Type B pancreatic cell (in vitro differentiated cells): ENCODE results near the gene MBD3. TPM values are rescaled to one million over a fixed set of nuclear protein-coding genes. Genes with fewer than 3 reads are reported as not detected.

Experiments
- DNase-seq: peaks from one replicate; pipeline ENCODE4 v3.0.0; 2021; ENCODE audit warnings: mixed read lengths; ENCODE audit not compliant: unreplicated experiment; ENCODE audit errors: extremely low spot score
- H3K27ac Mint-ChIP-seq: 2 replicates; pipeline ENCODE4 v1.8.0; 2021; ENCODE audit warnings: mild to moderate bottlenecking, mixed read lengths
- H3K27me3 Mint-ChIP-seq: 2 replicates; pipeline ENCODE4 v1.8.0; 2021; ENCODE audit warnings: mixed read lengths
- H3K36me3 Mint-ChIP-seq: 2 replicates; pipeline ENCODE4 v1.8.0; 2021; ENCODE audit warnings: mixed read lengths
- H3K4me1 Mint-ChIP-seq: one replicate; pipeline ENCODE4 v1.8.0; 2021; ENCODE audit warnings: mixed read lengths; ENCODE audit not compliant: unreplicated experiment
- H3K4me3 Mint-ChIP-seq: 2 replicates; pipeline ENCODE4 v1.8.0; 2021; ENCODE audit warnings: mild to moderate bottlenecking, mixed read lengths
- H3K9me3 Mint-ChIP-seq: 2 replicates; pipeline ENCODE4 v1.8.0; 2021; ENCODE audit warnings: mixed read lengths
- total RNA-seq: library from RNA; stranded (reverse); gene quantifications from 2 replicates; pipeline ENCODE4 v1.2.1, GENCODE V29; 2021; ENCODE audit warnings: low replicate concordance
- TF ChIP-seq, protein P1 (sequence below): fragments of 200-600 bp; sonication (generic); conservative IDR thresholded peaks from 2 replicates; pipeline ENCODE4 v1.5.0; 2021; ENCODE audit warnings: antibody characterized with exemption, mild to moderate bottlenecking

Gene MBD3
- total RNA-seq, 1 donor from 2014 or later: 110 TPM

DNA sequence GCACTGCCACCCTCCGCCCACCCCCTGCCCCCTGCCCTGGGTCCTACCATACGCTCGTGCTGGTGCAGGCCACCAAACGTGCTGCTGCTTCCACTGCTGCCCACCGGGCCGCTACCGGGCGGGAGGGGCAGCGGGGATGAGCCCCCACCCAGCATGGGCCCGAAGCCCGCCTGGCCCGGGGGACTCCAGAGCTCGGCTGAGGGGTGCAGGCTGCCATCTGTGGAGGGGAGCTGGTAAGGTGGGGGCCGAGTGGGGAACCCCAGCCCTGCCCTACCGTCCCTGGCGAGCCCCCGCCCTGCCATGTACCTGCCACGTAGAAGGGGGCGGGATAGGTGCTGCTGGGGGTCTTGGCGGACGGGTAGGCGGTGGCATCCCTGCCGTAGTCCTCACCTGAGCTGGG, 29.3 kb upstream of the MBD3 start:
- Mint-ChIP-seq H3K9me3 (no peaks in the 10 kb centered on the region), H3K27ac (no peak overlapping the region), H3K36me3 (peaks cover 12% of the 10 kb centered on the region), H3K4me1 (peaks cover 5% of the 10 kb centered on the region), H3K27me3 (no peaks in the 10 kb centered on the region), H3K4me3 (no peak overlapping the region)
- TF ChIP-seq, protein P1, sequence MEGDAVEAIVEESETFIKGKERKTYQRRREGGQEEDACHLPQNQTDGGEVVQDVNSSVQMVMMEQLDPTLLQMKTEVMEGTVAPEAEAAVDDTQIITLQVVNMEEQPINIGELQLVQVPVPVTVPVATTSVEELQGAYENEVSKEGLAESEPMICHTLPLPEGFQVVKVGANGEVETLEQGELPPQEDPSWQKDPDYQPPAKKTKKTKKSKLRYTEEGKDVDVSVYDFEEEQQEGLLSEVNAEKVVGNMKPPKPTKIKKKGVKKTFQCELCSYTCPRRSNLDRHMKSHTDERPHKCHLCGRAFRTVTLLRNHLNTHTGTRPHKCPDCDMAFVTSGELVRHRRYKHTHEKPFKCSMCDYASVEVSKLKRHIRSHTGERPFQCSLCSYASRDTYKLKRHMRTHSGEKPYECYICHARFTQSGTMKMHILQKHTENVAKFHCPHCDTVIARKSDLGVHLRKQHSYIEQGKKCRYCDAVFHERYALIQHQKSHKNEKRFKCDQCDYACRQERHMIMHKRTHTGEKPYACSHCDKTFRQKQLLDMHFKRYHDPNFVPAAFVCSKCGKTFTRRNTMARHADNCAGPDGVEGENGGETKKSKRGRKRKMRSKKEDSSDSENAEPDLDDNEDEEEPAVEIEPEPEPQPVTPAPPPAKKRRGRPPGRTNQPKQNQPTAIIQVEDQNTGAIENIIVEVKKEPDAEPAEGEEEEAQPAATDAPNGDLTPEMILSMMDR: no peak
- DNase-seq: no peak

DNA sequence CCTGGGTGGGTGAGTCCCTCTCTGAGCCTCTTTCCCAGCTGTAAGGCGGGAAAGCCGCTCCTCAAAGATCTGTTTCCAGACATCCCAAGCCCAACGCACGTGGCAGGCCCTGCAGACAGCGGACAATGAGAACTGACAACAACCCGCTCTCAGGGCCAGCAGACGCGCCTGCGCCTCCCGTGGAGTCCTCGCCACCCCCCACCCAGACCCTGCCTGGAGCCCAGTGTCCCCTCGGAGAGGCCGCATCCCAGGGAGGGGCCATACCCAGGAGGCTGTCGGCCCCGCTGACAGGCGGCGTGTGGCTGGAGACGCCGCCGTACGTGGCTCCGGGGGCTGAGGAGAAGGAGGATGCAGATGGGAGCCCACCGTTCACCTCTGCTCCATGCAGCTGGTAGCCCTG, 28.9 kb upstream of the MBD3 start:
- no peaks in the 10 kb centered on the region for H3K27me3 Mint-ChIP-seq
- no peak overlapping the region for H3K4me3 Mint-ChIP-seq
- DNase-seq: no peak
- H3K9me3 Mint-ChIP-seq: no peaks in the 10 kb centered on the region
- H3K36me3 Mint-ChIP-seq: peaks cover 17% of the 10 kb centered on the region
- H3K4me1 Mint-ChIP-seq: peaks cover 5% of the 10 kb centered on the region
- TF ChIP-seq, protein P1: no peak
- no peak overlapping the region for H3K27ac Mint-ChIP-seq

DNA sequence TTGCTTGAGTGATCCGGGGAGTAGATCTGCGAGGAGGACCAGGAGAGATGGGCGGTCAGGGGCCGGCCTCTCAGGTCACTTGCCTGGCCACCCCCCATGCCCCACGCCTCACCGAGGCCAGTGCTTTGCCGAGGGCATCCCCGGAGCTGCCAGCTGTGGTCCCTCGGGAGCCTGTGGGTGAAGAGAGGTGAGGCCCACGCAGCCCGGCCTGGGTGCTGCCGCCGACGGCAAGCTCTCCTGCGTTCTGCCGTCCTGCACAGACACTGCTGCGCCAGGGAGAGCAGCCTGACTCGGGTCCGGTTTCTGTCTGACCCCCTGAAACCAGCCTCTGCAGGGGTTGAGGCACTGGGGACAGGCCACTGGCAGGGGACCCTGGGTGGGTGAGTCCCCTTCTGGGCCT, 28.4 kb upstream of the MBD3 start:
- Mint-ChIP-seq H3K27ac (no peak overlapping the region), H3K36me3 (peaks cover 18% of the 10 kb centered on the region), H3K4me3 (no peak overlapping the region), H3K9me3 (no peaks in the 10 kb centered on the region), H3K27me3 (no peaks in the 10 kb centered on the region), H3K4me1 (peaks cover 5% of the 10 kb centered on the region)
- TF ChIP-seq, protein P1: no peak
- DNase-seq: no peak

DNA sequence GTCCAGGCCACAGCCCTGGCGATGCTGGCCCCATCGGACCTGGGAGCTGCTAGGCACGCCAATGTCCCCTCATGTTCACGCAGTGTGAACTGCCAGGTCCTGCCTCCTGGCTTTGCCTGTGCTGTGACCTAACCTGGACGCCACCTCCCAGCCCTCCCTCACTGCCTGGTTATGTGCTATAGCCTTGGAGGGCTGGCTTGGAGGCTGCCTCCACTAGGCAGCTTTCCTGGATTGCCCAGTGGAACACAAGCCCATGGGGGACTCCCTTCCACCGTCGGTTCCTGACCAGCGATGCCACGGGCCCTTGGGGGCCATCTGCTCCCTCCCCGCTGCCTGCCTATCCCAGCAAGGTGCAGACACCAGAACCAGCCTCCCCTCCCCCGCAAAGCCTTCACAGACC, 27.8 kb upstream of the MBD3 start:
- H3K36me3 Mint-ChIP-seq: peaks cover 23% of the 10 kb centered on the region
- no peak overlapping the region for H3K4me3 Mint-ChIP-seq
- DNase-seq: no peak
- no peak overlapping the region for H3K27ac Mint-ChIP-seq
- TF ChIP-seq, protein P1: no peak
- peaks cover 5% of the 10 kb centered on the region for H3K4me1 Mint-ChIP-seq
- no peaks in the 10 kb centered on the region for H3K27me3 Mint-ChIP-seq
- H3K9me3 Mint-ChIP-seq: no peaks in the 10 kb centered on the region

DNA sequence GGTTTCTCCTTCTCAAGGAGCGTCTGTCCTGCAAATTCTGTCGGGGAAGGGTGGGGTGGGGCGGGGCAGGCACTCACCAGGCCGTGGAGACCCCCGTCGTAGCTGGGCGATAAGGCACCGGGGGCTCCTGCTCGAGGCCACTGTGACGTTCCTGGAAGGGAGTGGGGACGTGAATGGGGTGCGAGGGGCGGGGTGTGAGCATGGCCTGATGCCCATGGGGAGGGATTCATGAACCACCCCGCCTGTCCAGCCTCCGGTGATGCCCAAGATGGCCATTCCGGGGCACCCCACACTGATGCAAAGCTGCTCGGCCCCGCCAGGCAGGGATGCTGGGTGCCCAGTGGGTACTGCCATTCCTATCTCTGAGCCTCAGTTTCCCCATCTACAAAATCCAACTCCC, 27.0 kb upstream of the MBD3 start:
- H3K4me1 Mint-ChIP-seq: peaks cover 5% of the 10 kb centered on the region
- no peak for DNase-seq
- no peak overlapping the region for H3K27ac Mint-ChIP-seq
- H3K27me3 Mint-ChIP-seq: no peaks in the 10 kb centered on the region
- H3K36me3 Mint-ChIP-seq: peaks cover 22% of the 10 kb centered on the region
- TF ChIP-seq, protein P1: no peak
- no peak overlapping the region for H3K4me3 Mint-ChIP-seq
- H3K9me3 Mint-ChIP-seq: no peaks in the 10 kb centered on the region

DNA sequence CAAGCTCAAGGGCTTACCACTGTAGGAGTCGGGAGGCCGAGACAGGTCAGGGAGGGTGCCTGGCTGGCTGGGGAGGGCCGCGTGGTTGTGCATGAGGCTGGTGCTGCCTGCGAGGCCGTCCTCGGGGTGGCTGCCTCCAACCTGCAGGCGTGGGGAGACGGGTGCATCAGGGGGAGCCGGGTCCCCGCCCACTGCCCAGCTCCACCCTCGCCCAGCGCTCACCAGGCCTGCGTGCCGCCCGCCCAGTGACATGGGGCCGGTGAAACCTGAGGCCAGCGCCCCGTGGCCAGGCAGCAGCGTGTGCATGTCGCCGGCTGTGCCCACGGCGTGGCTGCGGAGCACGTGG, 26.4 kb upstream of the MBD3 start:
- H3K36me3 Mint-ChIP-seq: peaks cover 16% of the 10 kb centered on the region
- no peak overlapping the region for H3K27ac Mint-ChIP-seq
- H3K9me3 Mint-ChIP-seq: no peaks in the 10 kb centered on the region
- DNase-seq: no peak
- peaks cover 5% of the 10 kb centered on the region for H3K4me1 Mint-ChIP-seq
- H3K4me3 Mint-ChIP-seq: no peak overlapping the region
- TF ChIP-seq, protein P1: no peak
- no peaks in the 10 kb centered on the region for H3K27me3 Mint-ChIP-seq
